Stimulated activated CD4-positive, alpha-beta T cell treated with anti-CD3 and anti-CD28 coated beads, Interleukin-12 subunit alpha, Interleukin-12 subunit beta, amount 100 ng/mL, for 48 hours (primary cell): ENCODE results near the gene FRA10AC1.
"Not testable (repeated sequence)": the region's sequence is repeated elsewhere in the genome, so short reads cannot be mapped to it uniquely, and the experiment has no call there.

Source experiments
- DNase-seq, 3 donors: peaks; one replicate each; pipeline ENCODE4 v3.0.0-alpha.2; 2020; ENCODE audit warnings: low read depth in 2 of 3, low spot score in 1 of 3

FRA10AC1 gene

GRCh38 chr10:93703841-93704240 is 1.4 kb upstream of the FRA10AC1 start:
- no peak for DNase-seq

- DNase-seq, result peak in 1 of 3 donors; percentile 5
These were observed 674 bp upstream of the FRA10AC1 start for GRCh38 chr10:93703066-93703465.

- no peak for DNase-seq
These were observed 554 bp downstream of the FRA10AC1 start for GRCh38 chr10:93701866-93702209.

GRCh38 chr10:93697207-93697606 is 5.2 kb downstream of the FRA10AC1 start:
- DNase-seq, result no peak

GRCh38 chr10:93696582-93696981 is 5.8 kb downstream of the FRA10AC1 start:
- DNase-seq, result not testable (repeated sequence)

GRCh38 chr10:93695740-93696139 is 6.7 kb downstream of the FRA10AC1 start:
- no peak for DNase-seq

- no peak for DNase-seq
These were observed 14.7 kb downstream of the FRA10AC1 start for GRCh38 chr10:93687737-93688136.

- DNase-seq, result no peak
These were observed 21.9 kb downstream of the FRA10AC1 start for GRCh38 chr10:93680412-93681047.

- DNase-seq, result no peak
These were observed 23.4 kb downstream of the FRA10AC1 start for GRCh38 chr10:93678805-93679587.

- no peak for DNase-seq
These were observed 24.0 kb downstream of the FRA10AC1 start for GRCh38 chr10:93678386-93678785.

- no peak for DNase-seq
These were observed 28.6 kb downstream of the FRA10AC1 start for GRCh38 chr10:93673791-93674190.

GRCh38 chr10:93672890-93673289 is 29.5 kb downstream of the FRA10AC1 start:
- DNase-seq, result no peak

GRCh38 chr10:93672022-93672678 is 30.2 kb downstream of the FRA10AC1 start:
- no peak for DNase-seq

- no peak for DNase-seq
These were observed 31.4 kb downstream of the FRA10AC1 start for GRCh38 chr10:93671042-93671441.

- DNase-seq, result no peak
These were observed 32.0 kb downstream of the FRA10AC1 start for GRCh38 chr10:93670372-93670771.

- DNase-seq, result no peak
These were observed 34.6 kb downstream of the FRA10AC1 start for GRCh38 chr10:93667795-93668194.

- no peak for DNase-seq
These were observed 36.4 kb downstream of the FRA10AC1 start for GRCh38 chr10:93666030-93666429.

- DNase-seq, result no peak
These were observed 44.6 kb downstream of the FRA10AC1 start for GRCh38 chr10:93657757-93658156.

GRCh38 chr10:93656155-93656554 is 46.2 kb downstream of the FRA10AC1 start:
- DNase-seq, result no peak

GRCh38 chr10:93654201-93654600 is 48.2 kb downstream of the FRA10AC1 start:
- no peak for DNase-seq

- no peak for DNase-seq
These were observed 49.5 kb downstream of the FRA10AC1 start for GRCh38 chr10:93652857-93653256.

- DNase-seq, result no peak
These were observed 62.6 kb downstream of the FRA10AC1 start for GRCh38 chr10:93639791-93640190.
